Liver (tissue), 3 donors: ENCODE measurements around the gene TMEM91.

Experiments used
- EGR1 ChIP-seq, 2 donors: IDR thresholded peaks; 2 replicates each; pipeline ENCODE4 v1.6.1; 2016 to 2018; ENCODE audit warnings: antibody characterized with exemption in 2 of 2, low read depth in 2 of 2
- GABPA ChIP-seq, 2 donors: IDR thresholded peaks in 1 of 2; conservative IDR thresholded peaks in 1 of 2; 2 replicates each; pipeline ENCODE4 v1.6.1; 2016; ENCODE audit warnings: antibody characterized with exemption in 2 of 2, mild to moderate bottlenecking in 1 of 2, moderate library complexity in 1 of 2
- HNF4G ChIP-seq: IDR thresholded peaks from 2 replicates; pipeline ENCODE4 v1.6.1; 2016; ENCODE audit warnings: antibody characterized with exemption
- JUND ChIP-seq, 2 donors: IDR thresholded peaks; 2 replicates each; pipeline ENCODE4 v1.6.1; 2016; ENCODE audit warnings: antibody characterized with exemption in 2 of 2
- RAD21 ChIP-seq, 2 donors: IDR thresholded peaks; 2 replicates each; pipeline ENCODE4 v1.6.1; 2016; ENCODE audit warnings: antibody characterized with exemption in 2 of 2, mild to moderate bottlenecking in 2 of 2
- RXRA ChIP-seq, 2 donors: IDR thresholded peaks; 2 replicates each; pipeline ENCODE4 v1.6.1; 2017 to 2018; ENCODE audit warnings: antibody characterized with exemption in 2 of 2, mild to moderate bottlenecking in 1 of 2
- SP1 ChIP-seq: IDR thresholded peaks from 2 replicates; pipeline ENCODE4 v1.6.1; 2018; ENCODE audit warnings: antibody characterized with exemption, mild to moderate bottlenecking
- YY1 ChIP-seq: IDR thresholded peaks from 2 replicates; pipeline ENCODE4 v1.6.1; 2016; ENCODE audit warnings: antibody characterized with exemption, mild to moderate bottlenecking
- TF ChIP-seq, protein P1 (sequence below): fragments of 150-350 bp; IDR thresholded peaks from 2 replicates; pipeline ENCODE4 v1.5.1; 2017; ENCODE audit warnings: improper control_type of control experiment, low read depth, low read length; ENCODE audit not compliant: missing input control
- TF ChIP-seq, protein P2 (sequence below): IDR thresholded peaks from 2 replicates; pipeline ENCODE4 v1.6.1; 2016; ENCODE audit warnings: antibody characterized with exemption
- TF ChIP-seq, protein P3 (sequence below): IDR thresholded peaks from 2 replicates; pipeline ENCODE4 v1.6.1; 2016; ENCODE audit warnings: antibody characterized with exemption
- TF ChIP-seq, protein P4 (sequence below): IDR thresholded peaks from 2 replicates; pipeline ENCODE4 v1.6.1; 2016; ENCODE audit warnings: antibody characterized with exemption
- TF ChIP-seq, protein P5 (sequence below): IDR thresholded peaks from 2 replicates; pipeline ENCODE4 v1.6.1; 2016; ENCODE audit warnings: antibody characterized with exemption, mild to moderate bottlenecking
- donor health status: healthy.
- donor health status: healthy.

DNA sequence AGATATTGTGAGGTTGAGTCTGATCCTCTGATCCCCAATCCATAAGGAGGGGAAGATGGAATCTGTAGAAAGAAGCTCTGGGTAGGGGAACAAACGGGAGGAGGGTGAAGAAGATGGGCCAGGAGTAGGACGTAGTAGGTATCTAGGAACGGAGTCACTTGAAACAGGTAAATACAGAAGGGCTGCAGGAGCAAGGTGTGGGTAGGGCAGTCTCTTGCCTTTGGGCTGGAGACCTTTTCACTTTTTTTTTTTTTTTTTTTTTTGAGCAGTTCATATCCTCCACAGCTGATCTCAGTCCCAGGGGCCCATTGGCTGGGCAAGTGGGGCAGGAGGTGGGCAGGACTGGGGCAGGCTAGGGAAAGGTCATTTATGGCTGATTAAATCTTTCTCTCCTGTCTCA is 22.8 kb downstream of the TMEM91 start:
- TF ChIP-seq, protein P1, sequence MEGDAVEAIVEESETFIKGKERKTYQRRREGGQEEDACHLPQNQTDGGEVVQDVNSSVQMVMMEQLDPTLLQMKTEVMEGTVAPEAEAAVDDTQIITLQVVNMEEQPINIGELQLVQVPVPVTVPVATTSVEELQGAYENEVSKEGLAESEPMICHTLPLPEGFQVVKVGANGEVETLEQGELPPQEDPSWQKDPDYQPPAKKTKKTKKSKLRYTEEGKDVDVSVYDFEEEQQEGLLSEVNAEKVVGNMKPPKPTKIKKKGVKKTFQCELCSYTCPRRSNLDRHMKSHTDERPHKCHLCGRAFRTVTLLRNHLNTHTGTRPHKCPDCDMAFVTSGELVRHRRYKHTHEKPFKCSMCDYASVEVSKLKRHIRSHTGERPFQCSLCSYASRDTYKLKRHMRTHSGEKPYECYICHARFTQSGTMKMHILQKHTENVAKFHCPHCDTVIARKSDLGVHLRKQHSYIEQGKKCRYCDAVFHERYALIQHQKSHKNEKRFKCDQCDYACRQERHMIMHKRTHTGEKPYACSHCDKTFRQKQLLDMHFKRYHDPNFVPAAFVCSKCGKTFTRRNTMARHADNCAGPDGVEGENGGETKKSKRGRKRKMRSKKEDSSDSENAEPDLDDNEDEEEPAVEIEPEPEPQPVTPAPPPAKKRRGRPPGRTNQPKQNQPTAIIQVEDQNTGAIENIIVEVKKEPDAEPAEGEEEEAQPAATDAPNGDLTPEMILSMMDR: no peak
- TF ChIP-seq EGR1 (IDR thresholded peaks at IDR 0.05; ENCODE audit: low read depth in 2 of 2) (no peak), SP1 (no peak), RAD21 (IDR thresholded peaks at IDR 0.05) (no peak), RXRA (IDR thresholded peaks at IDR 0.05) (no peak), YY1 (no peak), JUND (IDR thresholded peaks at IDR 0.05) (no peak), HNF4G (no peak), GABPA (IDR thresholded peaks at IDR 0.05 in 1 of 2, conservative IDR thresholded peaks at IDR 0.05 in 1 of 2) (no peak)
- TF ChIP-seq, protein P2, sequence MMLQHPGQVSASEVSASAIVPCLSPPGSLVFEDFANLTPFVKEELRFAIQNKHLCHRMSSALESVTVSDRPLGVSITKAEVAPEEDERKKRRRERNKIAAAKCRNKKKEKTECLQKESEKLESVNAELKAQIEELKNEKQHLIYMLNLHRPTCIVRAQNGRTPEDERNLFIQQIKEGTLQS: no peak
- TF ChIP-seq, protein P3, sequence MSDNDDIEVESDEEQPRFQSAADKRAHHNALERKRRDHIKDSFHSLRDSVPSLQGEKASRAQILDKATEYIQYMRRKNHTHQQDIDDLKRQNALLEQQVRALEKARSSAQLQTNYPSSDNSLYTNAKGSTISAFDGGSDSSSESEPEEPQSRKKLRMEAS: no peak
- TF ChIP-seq, protein P4, sequence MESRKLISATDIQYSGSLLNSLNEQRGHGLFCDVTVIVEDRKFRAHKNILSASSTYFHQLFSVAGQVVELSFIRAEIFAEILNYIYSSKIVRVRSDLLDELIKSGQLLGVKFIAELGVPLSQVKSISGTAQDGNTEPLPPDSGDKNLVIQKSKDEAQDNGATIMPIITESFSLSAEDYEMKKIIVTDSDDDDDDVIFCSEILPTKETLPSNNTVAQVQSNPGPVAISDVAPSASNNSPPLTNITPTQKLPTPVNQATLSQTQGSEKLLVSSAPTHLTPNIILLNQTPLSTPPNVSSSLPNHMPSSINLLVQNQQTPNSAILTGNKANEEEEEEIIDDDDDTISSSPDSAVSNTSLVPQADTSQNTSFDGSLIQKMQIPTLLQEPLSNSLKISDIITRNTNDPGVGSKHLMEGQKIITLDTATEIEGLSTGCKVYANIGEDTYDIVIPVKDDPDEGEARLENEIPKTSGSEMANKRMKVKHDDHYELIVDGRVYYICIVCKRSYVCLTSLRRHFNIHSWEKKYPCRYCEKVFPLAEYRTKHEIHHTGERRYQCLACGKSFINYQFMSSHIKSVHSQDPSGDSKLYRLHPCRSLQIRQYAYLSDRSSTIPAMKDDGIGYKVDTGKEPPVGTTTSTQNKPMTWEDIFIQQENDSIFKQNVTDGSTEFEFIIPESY: no peak
- TF ChIP-seq, protein P5, sequence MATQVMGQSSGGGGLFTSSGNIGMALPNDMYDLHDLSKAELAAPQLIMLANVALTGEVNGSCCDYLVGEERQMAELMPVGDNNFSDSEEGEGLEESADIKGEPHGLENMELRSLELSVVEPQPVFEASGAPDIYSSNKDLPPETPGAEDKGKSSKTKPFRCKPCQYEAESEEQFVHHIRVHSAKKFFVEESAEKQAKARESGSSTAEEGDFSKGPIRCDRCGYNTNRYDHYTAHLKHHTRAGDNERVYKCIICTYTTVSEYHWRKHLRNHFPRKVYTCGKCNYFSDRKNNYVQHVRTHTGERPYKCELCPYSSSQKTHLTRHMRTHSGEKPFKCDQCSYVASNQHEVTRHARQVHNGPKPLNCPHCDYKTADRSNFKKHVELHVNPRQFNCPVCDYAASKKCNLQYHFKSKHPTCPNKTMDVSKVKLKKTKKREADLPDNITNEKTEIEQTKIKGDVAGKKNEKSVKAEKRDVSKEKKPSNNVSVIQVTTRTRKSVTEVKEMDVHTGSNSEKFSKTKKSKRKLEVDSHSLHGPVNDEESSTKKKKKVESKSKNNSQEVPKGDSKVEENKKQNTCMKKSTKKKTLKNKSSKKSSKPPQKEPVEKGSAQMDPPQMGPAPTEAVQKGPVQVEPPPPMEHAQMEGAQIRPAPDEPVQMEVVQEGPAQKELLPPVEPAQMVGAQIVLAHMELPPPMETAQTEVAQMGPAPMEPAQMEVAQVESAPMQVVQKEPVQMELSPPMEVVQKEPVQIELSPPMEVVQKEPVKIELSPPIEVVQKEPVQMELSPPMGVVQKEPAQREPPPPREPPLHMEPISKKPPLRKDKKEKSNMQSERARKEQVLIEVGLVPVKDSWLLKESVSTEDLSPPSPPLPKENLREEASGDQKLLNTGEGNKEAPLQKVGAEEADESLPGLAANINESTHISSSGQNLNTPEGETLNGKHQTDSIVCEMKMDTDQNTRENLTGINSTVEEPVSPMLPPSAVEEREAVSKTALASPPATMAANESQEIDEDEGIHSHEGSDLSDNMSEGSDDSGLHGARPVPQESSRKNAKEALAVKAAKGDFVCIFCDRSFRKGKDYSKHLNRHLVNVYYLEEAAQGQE: no peak
